Mucosa of stomach (tissue), 1 donor: ENCODE data around the gene IER2.
A peak's percentile ranks its signal among the peaks of the same experiment; 100 is the strongest.

Source experiments
- H3K27me3 ChIP-seq: one replicate; pipeline ENCODE4 v1.7.0; 2013; ENCODE audit warnings: mild to moderate bottlenecking, low read length; ENCODE audit not compliant: control insufficient read depth, insufficient read depth
- H3K36me3 ChIP-seq: one replicate; pipeline ENCODE4 v1.7.0; 2013; ENCODE audit warnings: low read length; ENCODE audit not compliant: control insufficient read depth, insufficient read depth
- H3K4me1 ChIP-seq: one replicate; pipeline ENCODE4 v1.7.0; 2013; ENCODE audit warnings: mild to moderate bottlenecking, low read length; ENCODE audit not compliant: control insufficient read depth, insufficient read depth
- H3K4me3 ChIP-seq: one replicate; pipeline ENCODE4 v1.7.0; 2013; ENCODE audit warnings: low read length
- H3K9ac ChIP-seq: one replicate; pipeline ENCODE4 v1.7.0; 2013; ENCODE audit warnings: mild to moderate bottlenecking, low read length, moderate library complexity
- H3K9me3 ChIP-seq: one replicate; pipeline ENCODE4 v1.7.0; 2013; ENCODE audit warnings: mild to moderate bottlenecking, low read length, moderate library complexity; ENCODE audit not compliant: control insufficient read depth
- donor health status: Pancreatic carcinoma.

Gene IER2

GRCh38 chr19:13110099-13110610, 40.1 kb upstream of the IER2 start:
- Histone ChIP-seq H3K9me3 (no peaks in the 10 kb centered on the region), H3K4me3 (no peak overlapping the region), H3K36me3 (no peaks in the 10 kb centered on the region), H3K27me3 (no peaks in the 10 kb centered on the region), H3K4me1 (peaks cover under 1% of the 10 kb centered on the region), H3K9ac (no peak overlapping the region)

GRCh38 chr19:13112555-13112954, 37.7 kb upstream of the IER2 start:
- Histone ChIP-seq H3K9me3 (no peaks in the 10 kb centered on the region), H3K4me3 (no peak overlapping the region), H3K27me3 (no peaks in the 10 kb centered on the region), H3K4me1 (peaks cover 14% of the 10 kb centered on the region), H3K36me3 (no peaks in the 10 kb centered on the region), H3K9ac (no peak overlapping the region)

DNA sequence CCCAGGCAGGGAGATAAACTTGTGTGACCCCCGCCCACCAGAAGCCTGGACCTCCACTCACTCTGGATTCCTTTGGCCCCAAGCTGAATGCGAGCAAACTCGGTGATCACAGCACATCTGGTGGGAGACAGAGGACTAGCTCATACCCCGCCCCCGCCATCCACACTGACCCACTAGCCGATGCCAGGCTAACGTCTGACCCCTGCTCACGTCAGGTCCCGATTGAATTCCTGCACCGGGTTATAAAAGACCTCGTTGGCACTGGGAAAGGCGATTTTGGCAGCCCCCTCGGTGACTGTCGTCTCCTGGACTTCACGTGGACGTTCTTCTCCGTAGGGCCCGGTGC, 34.3 kb upstream of the IER2 start:
- H3K9me3 ChIP-seq, result no peaks in the 10 kb centered on the region
- H3K4me3 ChIP-seq, result peak overlapping the region; percentile 21
- no peaks in the 10 kb centered on the region for H3K36me3 ChIP-seq
- H3K9ac ChIP-seq, result peak overlapping the region; percentile 81
- no peaks in the 10 kb centered on the region for H3K27me3 ChIP-seq
- H3K4me1 ChIP-seq, result peaks cover 29% of the 10 kb centered on the region

DNA sequence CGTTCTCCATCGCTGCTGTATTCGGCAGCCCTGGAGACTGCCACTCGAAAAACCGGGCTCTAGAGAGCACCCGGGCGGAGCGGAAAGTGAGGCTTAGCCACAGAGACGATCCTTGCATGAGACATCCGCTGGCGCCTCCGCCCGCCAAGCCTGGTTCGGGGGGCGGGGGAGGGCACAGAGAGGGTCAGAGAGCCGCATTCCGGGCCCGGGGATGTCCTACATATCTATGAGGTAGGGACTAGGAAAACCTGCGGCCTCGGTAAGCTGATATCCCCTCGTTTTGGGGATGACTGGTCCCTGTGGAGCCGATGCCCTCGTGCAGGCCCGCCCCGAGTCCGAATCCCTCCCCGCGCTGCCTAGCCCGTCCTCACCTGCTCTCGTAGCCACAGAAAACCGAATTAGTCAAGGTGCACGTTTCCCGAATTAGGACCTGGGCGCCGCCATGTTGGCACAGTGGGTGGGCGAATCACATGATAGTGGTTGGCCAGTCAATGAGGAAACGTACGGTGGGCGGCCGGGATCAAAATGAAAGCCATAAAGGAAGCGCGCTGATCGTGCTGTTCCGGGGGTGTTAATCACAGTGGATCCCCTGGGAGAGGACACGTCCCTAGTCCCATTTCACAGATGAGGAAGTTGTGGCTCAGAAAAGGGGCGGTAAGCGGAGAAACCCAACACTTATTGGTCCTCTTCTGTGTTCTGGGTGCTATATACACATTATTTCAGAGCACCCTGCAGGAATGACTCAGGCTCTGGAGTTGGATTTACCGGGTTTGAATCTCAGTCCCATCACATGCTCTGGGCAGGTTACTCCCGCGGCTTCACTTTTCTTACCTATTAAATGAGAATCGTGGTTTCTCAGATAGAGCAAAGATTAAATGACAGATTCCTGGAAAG, 33.7 kb upstream of the IER2 start, which contains the start of gene TRMT1:
TSS of gene TRMT1 (minus strand) at position 459 of the 894 bp plus-strand sequence. CDS start at position 118, 341 bp downstream.
- H3K9ac ChIP-seq, result peak within 1 kb of the TSS; percentile 81
- no peaks in the 10 kb centered on the region for H3K36me3 ChIP-seq
- H3K9me3 ChIP-seq, result no peaks in the 10 kb centered on the region
- H3K27me3 ChIP-seq, result no peaks in the 10 kb centered on the region
- H3K4me3 ChIP-seq, result peak within 1 kb of the TSS; percentile 21
- peaks cover 29% of the 10 kb centered on the region for H3K4me1 ChIP-seq

DNA sequence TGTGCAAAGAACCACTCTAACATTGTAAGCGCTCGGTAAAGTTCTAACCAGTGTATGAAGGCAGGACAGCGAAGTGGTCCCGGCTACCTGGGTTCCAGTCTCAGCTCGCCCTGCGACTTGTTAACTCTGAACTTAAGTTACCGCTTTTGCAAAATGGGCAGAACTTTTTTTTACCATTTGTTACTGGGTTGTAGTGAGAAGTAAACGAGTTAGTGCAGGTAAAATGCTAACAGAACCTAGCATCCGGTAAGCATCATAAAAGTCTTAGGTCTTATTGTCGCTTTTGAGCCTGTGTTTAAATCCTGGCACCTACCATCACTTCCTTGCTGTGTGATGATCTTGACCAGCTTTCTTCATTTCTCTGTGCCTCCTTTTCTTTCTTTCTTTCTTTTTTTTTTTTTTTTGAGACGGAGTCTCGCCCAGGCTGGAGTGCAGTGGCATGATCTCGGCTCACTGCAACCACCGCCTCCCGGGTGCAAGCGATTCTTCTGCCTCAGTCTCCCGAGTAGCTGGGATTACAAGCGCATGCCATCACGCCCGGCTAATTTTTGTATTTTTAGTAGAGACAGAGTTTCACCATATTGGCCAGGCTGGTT, 32.9 kb upstream of the IER2 start:
- no peaks in the 10 kb centered on the region for H3K9me3 ChIP-seq
- peaks cover 29% of the 10 kb centered on the region for H3K4me1 ChIP-seq
- H3K27me3 ChIP-seq, result no peaks in the 10 kb centered on the region
- H3K9ac ChIP-seq, result peak overlapping the region; percentile 61
- no peaks in the 10 kb centered on the region for H3K36me3 ChIP-seq
- peak overlapping the region; percentile 21 for H3K4me3 ChIP-seq

- H3K27me3 ChIP-seq, result no peaks in the 10 kb centered on the region
- H3K4me3 ChIP-seq, result peak within 1 kb of the TSS; percentile 21
- no peaks in the 10 kb centered on the region for H3K36me3 ChIP-seq
- no peaks in the 10 kb centered on the region for H3K9me3 ChIP-seq
- peaks cover 29% of the 10 kb centered on the region for H3K4me1 ChIP-seq
- H3K9ac ChIP-seq, result peak within 1 kb of the TSS; percentile 75
Observed at GRCh38 chr19:13117772-13118423, 32.3 kb upstream of the IER2 start, which contains the start of gene NACC1. Gene NACC1 (plus strand): TSS chr19:13118264. CDS start chr19:13135208, 16,944 bp downstream.

- H3K9me3 ChIP-seq, result no peaks in the 10 kb centered on the region
- H3K4me3 ChIP-seq, result no peak overlapping the region
- no peaks in the 10 kb centered on the region for H3K27me3 ChIP-seq
- H3K9ac ChIP-seq, result peak overlapping the region; percentile 75
- H3K36me3 ChIP-seq, result no peaks in the 10 kb centered on the region
- H3K4me1 ChIP-seq, result peaks cover 29% of the 10 kb centered on the region
Observed at GRCh38 chr19:13118424-13119193, 31.6 kb upstream of the IER2 start.

DNA sequence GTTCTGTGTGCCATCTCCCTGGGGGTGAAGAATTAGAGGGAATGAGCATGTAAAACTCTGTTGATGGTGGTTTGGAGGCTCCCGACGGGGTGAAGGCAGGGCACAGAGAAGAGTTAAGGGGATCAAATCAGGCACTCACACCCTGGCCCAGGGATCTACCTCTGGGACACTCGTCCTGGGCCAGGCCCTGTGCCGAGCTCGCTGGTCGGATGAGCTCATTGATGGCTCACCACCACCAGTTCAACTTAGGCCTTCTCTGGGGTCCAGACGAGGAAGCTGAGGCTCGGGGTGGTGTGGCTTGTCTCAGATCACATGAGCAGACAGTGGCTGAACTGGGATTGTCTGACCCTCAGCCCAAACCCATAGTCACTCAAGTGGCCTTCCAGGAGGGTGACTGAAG, 30.6 kb upstream of the IER2 start:
- Histone ChIP-seq H3K9ac (peak overlapping the region; percentile 16), H3K4me1 (peaks cover 29% of the 10 kb centered on the region), H3K4me3 (no peak overlapping the region), H3K36me3 (no peaks in the 10 kb centered on the region), H3K9me3 (no peaks in the 10 kb centered on the region), H3K27me3 (no peaks in the 10 kb centered on the region)

DNA sequence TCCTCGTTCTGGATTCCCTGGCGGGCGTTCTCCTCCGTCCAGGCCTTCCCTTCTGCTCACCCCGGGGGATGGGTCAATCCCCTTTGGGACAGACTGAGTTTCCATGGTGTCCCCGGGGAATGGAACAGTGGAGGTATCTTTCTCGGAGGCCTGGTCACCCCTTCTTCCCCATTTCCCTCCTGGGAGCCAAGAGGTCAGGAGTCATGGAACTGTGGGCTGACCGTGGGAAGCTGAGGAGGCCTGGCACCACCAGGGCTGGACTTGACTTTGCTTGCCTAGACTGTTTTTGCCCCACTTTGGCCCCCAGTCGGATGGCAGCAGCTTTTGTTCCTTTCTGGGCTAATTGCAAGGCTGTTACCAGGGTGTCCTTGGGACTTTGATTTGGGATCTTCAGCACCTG, 30.2 kb upstream of the IER2 start:
- H3K36me3 ChIP-seq, result no peaks in the 10 kb centered on the region
- no peak overlapping the region for H3K4me3 ChIP-seq
- H3K27me3 ChIP-seq, result no peaks in the 10 kb centered on the region
- peaks cover 29% of the 10 kb centered on the region for H3K4me1 ChIP-seq
- no peaks in the 10 kb centered on the region for H3K9me3 ChIP-seq
- H3K9ac ChIP-seq, result no peak overlapping the region

- Histone ChIP-seq H3K4me3 (no peak overlapping the region), H3K9ac (no peak overlapping the region), H3K27me3 (no peaks in the 10 kb centered on the region), H3K36me3 (no peaks in the 10 kb centered on the region), H3K4me1 (peaks cover 22% of the 10 kb centered on the region), H3K9me3 (no peaks in the 10 kb centered on the region)
Observed at GRCh38 chr19:13120817-13121216, 29.4 kb upstream of the IER2 start.

- Histone ChIP-seq H3K36me3 (no peaks in the 10 kb centered on the region), H3K4me3 (no peak overlapping the region), H3K27me3 (no peaks in the 10 kb centered on the region), H3K9me3 (no peaks in the 10 kb centered on the region), H3K9ac (no peak overlapping the region), H3K4me1 (peaks cover 15% of the 10 kb centered on the region)
Observed at GRCh38 chr19:13121551-13122274, 28.5 kb upstream of the IER2 start.
